IPS-18c (cell line): ENCODE results near the gene SRP19.
"Not testable (repeated sequence)": the region's sequence is repeated elsewhere in the genome, so short reads cannot be mapped to it uniquely, and the experiment has no call there.

Experiments used
- H3K4me3 ChIP-seq: 2 replicates; pipeline ENCODE4 v1.7.0; 2013; ENCODE audit warnings: low read depth, mild to moderate bottlenecking, low read length, moderate library complexity; ENCODE audit not compliant: insufficient read depth
- H3K9me3 ChIP-seq: one replicate; pipeline ENCODE4 v1.6.1; 2013; ENCODE audit warnings: mild to moderate bottlenecking, low read length, moderate library complexity; ENCODE audit not compliant: control insufficient read depth, insufficient read depth

SRP19 gene

GRCh38 chr5:112863549-112863948 lies 2.5 kb downstream of the SRP19 start:
- no peaks in the 10 kb centered on the region for H3K9me3 ChIP-seq
- no peak overlapping the region for H3K4me3 ChIP-seq

DNA sequence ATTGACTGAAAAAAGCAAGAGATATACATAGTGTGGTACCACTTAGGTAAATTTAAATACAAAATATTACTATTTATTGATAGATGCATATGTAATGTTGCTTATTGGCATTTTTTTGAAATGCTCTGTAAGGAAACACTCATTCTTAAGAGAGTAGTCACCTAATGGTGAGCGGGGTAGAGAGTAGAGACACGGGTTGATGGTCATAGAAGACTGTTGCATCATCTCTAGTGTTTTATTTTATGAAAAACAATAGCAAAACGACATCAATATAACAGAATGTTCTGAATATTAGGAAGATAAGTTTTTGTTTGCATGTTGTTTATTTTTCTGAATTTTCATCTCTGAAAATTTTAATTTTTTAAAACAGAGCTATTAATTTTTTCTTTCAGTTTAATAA lies 4.0 kb downstream of the SRP19 start:
- Histone ChIP-seq H3K4me3 (no peak overlapping the region), H3K9me3 (no peaks in the 10 kb centered on the region)

DNA sequence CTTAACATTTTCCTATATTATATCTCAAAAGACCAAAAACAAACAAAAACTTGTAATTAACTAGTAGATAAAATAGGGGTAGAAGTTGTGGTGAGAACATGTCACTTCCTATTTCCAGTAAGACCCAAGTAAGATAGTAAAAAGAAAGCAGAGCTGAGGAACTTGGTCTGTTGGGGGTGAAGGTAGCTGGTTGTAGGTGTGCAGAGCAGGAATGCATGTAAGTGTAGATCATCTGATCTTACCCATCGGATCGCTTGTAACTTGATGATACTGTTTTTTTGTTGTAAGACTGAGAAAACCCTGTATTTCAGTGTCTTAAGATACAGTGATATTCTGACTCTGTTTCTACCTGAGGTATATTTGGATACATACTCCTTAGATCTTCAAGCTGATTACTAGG lies 5.7 kb downstream of the SRP19 start:
- Histone ChIP-seq H3K9me3 (no peaks in the 10 kb centered on the region), H3K4me3 (no peak overlapping the region)

- no peaks in the 10 kb centered on the region for H3K9me3 ChIP-seq
- no peak overlapping the region for H3K4me3 ChIP-seq
Observed at GRCh38 chr5:112867411-112867810, 6.3 kb downstream of the SRP19 start.

- no peak overlapping the region for H3K4me3 ChIP-seq
- no peaks in the 10 kb centered on the region for H3K9me3 ChIP-seq
Observed at GRCh38 chr5:112869948-112870347, 8.9 kb downstream of the SRP19 start.

DNA sequence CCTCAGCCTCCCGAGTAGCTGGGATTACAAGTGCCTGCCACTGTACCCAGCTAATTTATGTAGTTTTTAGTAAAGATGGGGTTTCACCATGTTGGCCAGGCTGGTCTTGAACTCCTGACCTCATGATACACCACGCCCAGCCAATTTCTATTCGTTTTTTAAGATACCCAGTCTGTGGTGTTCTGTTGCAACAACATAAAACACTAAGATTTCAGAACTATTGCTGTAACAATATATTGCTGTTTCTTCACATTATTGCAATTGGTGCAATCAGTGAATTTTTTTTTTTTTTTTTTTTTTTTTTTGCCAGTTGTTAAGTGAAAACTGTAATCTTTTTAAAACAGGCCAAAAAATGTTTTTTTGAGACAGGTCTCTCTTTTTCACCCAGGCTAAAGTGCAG lies 9.9 kb downstream of the SRP19 start:
- Histone ChIP-seq H3K4me3 (no peak overlapping the region), H3K9me3 (no peaks in the 10 kb centered on the region)

DNA sequence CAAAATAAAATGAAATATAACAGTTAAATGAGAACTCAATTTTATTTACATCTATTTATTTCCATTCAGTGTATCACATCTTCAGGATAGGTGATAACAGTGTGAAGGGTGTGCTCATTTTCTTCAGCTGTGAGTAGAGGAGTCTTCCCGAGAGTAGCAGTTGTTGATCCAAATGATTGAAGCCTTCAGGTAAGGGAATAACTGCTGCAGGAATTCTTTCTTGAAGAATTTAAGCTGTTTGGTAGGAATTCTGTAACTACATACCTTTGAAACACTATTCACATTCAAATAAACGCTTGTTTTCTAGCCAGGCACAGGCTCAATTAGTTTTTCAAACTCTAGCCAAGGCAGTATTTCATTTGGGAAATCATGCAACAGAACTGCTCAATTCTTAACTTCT lies 15.3 kb downstream of the SRP19 start:
- no peak overlapping the region for H3K4me3 ChIP-seq
- no peaks in the 10 kb centered on the region for H3K9me3 ChIP-seq

- no peak overlapping the region for H3K4me3 ChIP-seq
- no peaks in the 10 kb centered on the region for H3K9me3 ChIP-seq
Observed at GRCh38 chr5:112878101-112878500, 17.0 kb downstream of the SRP19 start.

DNA sequence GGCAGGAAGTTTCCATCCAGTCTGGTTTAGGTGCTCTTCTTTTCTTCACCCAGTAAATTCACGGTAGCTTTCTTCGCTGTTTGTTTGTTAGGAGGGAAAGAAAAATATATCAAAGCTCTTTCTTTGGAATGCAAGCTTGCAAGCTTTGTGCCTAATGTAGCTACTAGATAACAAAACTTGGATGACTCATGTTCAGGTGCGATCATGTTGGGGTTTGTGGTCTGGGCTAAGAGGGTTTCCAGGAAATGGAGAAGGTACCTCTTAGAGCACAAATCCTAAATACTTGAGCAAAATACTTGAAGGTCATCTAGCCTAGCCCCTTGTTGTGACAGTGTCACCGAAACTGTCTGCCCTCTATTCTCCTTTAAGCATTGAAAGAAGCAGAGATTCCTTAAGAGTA lies 17.7 kb downstream of the SRP19 start:
- no peaks in the 10 kb centered on the region for H3K9me3 ChIP-seq
- no peak overlapping the region for H3K4me3 ChIP-seq

DNA sequence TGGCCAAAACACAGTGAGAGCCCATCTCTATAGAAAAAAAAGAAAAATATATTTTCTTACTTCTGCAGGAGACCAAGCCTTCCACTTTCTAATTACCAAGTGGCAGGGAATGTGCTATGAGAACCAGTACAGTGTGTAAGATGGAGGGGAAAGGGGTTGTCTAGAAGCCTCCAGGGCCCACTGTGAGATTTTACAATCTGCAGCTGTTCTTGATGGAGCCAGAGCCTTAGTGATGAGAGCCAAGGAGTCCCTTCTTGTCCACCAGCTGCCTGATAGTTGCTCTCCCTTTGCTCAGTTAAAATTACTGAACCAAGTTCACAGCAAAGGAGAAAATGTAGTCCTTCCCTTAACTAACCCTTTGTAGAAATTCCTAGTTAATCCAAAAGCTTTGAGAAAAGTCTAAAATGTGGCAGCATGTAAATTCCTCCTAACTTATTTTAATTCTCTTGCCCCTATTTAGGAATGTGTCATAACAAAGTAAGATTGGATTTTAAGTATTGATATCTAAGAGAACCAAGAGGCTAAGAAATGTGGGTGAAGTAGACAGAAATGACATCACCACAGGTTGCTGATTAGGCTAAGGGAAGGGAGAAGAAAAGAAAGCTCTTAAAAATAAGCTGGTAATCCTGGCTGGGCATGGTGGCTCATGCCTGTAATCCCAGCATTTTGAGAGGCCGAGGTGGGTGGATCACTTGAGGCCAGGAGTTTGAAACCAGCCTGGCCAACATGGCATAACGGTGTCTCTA lies 19.3 kb downstream of the SRP19 start:
- H3K4me3 ChIP-seq, result no peak overlapping the region
- no peaks in the 10 kb centered on the region for H3K9me3 ChIP-seq

- Histone ChIP-seq H3K9me3 (no peaks in the 10 kb centered on the region), H3K4me3 (no peak overlapping the region)
Observed at GRCh38 chr5:112883192-112883591, 22.1 kb downstream of the SRP19 start.

DNA sequence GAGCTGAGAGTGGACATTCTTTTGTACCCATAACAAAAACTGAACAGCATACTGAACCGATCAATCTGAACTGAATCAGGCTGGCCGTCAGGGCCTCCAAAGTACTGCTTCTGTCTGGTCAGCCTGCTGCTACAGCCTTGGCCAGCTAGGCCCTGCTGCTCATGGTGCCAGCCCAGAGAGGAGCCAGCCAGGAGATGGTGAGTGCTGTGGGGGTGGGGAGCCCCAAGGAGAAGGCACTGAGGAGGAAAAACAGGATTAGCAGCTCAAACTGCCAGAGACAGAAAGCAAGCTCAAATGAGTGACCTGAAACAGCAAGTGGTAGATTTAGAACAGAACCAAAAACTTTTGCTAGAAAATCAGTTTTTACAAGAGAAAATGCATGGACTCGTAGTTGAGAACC lies 23.9 kb downstream of the SRP19 start:
- H3K9me3 ChIP-seq, result no peaks in the 10 kb centered on the region
- no peak overlapping the region for H3K4me3 ChIP-seq

GRCh38 chr5:112886975-112887374 lies 25.9 kb downstream of the SRP19 start:
- no peaks in the 10 kb centered on the region for H3K9me3 ChIP-seq
- H3K4me3 ChIP-seq, result no peak overlapping the region

- not testable (repeated sequence) for H3K9me3 ChIP-seq, H3K4me3 ChIP-seq
Observed at GRCh38 chr5:112892066-112892465, 31.0 kb downstream of the SRP19 start.

GRCh38 chr5:112892776-112893175 lies 31.7 kb downstream of the SRP19 start:
- H3K4me3 ChIP-seq, result no peak overlapping the region
- H3K9me3 ChIP-seq, result no peaks in the 10 kb centered on the region

DNA sequence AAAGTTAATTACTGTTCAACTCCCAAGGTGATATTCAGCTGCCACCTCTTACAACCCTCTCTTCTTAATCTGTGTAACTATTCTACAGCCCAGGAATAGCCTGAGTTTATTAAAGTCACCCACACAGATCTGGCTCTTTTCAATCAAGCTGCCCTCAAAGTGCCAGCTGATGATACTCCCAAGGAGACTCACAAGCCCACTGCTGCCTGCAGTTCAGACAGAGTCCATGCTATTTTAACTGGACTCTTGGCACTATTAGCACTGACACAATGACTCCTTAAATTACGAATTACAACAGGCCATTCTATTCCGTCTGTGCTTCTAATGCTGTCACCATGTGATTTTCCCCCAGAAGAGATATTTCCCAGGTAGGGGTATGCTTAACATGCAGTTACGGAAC lies 34.6 kb downstream of the SRP19 start:
- H3K9me3 ChIP-seq, result no peaks in the 10 kb centered on the region
- H3K4me3 ChIP-seq, result no peak overlapping the region

- Histone ChIP-seq H3K4me3 (no peak overlapping the region), H3K9me3 (no peaks in the 10 kb centered on the region)
Observed at GRCh38 chr5:112902561-112902960, 41.5 kb downstream of the SRP19 start.

DNA sequence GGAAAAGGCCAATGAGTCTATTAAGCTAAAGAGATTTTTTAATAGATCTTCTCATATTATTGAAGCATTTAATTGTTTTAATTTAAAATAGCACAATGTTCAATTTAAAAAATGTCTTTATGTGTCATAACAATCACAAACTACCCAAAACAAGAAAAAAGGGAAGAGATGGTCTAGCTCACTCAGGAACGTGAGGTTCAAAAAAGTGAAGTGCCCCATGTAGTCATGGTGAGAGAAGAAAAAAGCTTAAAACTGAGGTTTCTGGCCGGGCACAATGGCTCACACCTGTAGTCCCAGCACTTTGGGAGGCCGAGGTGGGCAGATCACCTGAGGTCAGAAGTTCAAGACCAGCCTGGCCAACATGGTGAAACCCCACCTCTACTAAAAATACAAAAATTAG lies 43.9 kb downstream of the SRP19 start:
- not testable (repeated sequence) for H3K9me3 ChIP-seq, H3K4me3 ChIP-seq

- Histone ChIP-seq H3K4me3 (no peak overlapping the region), H3K9me3 (no peaks in the 10 kb centered on the region)
Observed at GRCh38 chr5:112906637-112907036, 45.5 kb downstream of the SRP19 start.
